ENCODE measurements around the gene DNAH5.

DNAH5 gene

DNA sequence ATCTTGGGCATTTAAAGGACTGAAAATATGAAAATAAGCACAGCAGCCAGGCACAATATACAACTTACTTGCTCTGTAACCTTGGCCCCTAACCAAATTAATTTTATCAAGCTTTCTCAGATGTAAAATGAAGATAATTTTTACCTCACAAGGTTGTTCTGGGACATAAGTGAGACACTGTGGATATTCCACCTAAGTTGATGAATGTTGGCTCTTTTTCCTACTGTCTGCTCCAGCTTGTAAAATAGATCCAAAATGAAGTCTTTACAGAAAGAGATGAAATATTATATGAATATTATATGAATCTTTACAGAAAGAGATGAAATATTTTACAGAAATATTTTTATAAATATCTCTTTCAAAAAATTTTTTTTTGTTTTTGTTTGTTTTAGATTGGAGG, 270.1 kb downstream of the DNAH5 start:
- no peak overlapping the region for H3K4me3 ChIP-seq (ENCODE audit: low read length)
- no peaks in the 10 kb centered on the region for H3K9me3 ChIP-seq (ENCODE audit: control insufficient read depth, low read length)
- H3K9ac ChIP-seq (ENCODE audit: low read length), result no peak overlapping the region
- H3K36me3 ChIP-seq (ENCODE audit: control insufficient read depth, insufficient read depth, low read length), result no peaks in the 10 kb centered on the region
- no peaks in the 10 kb centered on the region for H3K27me3 ChIP-seq (ENCODE audit: control insufficient read depth, insufficient read depth, low read length)
- no peaks in the 10 kb centered on the region for H3K4me1 ChIP-seq (ENCODE audit: control insufficient read depth, insufficient read depth, low read length)

DNA sequence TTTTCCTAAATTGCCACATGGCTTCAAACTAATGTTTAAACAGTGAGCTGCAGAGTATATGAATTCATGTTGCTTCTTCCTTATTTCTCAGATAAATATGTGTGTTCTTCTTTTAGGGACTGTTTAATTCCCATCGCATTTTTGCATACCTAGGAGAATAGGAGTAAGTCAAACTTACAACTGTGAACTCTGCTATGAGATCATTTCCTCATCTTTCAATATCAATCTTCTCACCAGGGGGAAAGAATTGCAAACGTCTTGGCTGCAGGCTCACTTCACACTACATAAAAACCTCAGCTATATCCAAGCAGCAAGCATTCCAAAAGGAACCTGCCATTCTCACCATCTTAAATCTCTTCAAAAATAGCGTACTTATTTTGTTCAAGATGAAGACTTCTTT, 271.0 kb downstream of the DNAH5 start:
- no peak overlapping the region for H3K9ac ChIP-seq (ENCODE audit: low read length)
- no peaks in the 10 kb centered on the region for H3K9me3 ChIP-seq (ENCODE audit: control insufficient read depth, low read length)
- H3K36me3 ChIP-seq (ENCODE audit: control insufficient read depth, insufficient read depth, low read length), result no peaks in the 10 kb centered on the region
- no peaks in the 10 kb centered on the region for H3K4me1 ChIP-seq (ENCODE audit: control insufficient read depth, insufficient read depth, low read length)
- H3K27me3 ChIP-seq (ENCODE audit: control insufficient read depth, insufficient read depth, low read length), result no peaks in the 10 kb centered on the region
- H3K4me3 ChIP-seq (ENCODE audit: low read length), result no peak overlapping the region

DNA sequence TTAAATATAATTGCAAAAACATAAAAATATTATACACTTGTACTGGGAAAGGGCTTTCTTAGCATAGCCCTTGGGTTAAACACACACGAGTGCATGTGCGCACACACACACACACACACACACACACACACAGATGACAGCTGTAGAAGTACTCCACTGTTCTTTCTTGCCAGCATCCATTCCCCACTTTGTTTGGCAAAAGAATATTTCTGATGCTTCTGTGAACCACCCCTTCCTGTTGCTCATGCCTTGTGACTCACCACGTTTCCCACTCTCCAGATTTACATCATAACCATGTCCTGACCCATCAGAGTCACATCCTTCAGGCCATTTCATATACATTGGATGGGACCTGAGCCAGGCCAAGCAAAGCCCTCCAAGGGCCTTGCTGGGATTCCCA, 280.1 kb downstream of the DNAH5 start:
- Histone ChIP-seq H3K27me3 (ENCODE audit: control insufficient read depth, insufficient read depth, low read length) (no peaks in the 10 kb centered on the region), H3K4me1 (ENCODE audit: control insufficient read depth, insufficient read depth, low read length) (no peaks in the 10 kb centered on the region), H3K36me3 (ENCODE audit: control insufficient read depth, insufficient read depth, low read length) (no peaks in the 10 kb centered on the region), H3K9me3 (ENCODE audit: control insufficient read depth, low read length) (no peaks in the 10 kb centered on the region), H3K4me3 (ENCODE audit: low read length) (no peak overlapping the region), H3K9ac (ENCODE audit: low read length) (no peak overlapping the region)

DNA sequence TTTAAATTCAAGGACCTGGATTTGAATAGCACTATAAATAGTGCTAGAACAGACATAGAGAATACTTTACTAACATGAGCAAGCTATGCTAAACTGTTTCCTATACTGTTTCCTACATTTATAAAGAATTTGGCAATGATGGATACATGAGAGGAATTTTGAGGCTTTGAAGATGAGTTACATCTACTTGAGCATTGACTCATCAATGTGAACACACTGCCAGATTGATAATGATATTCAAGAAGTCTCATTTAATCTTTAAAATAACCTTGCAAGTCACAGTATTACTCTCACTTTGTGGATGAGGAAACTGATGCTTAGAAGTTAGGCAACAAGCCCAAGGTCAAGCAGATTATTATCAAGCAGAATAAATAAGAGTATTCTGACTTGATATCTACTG, 281.9 kb downstream of the DNAH5 start:
- H3K36me3 ChIP-seq (ENCODE audit: control insufficient read depth, insufficient read depth, low read length), result no peaks in the 10 kb centered on the region
- H3K9me3 ChIP-seq (ENCODE audit: control insufficient read depth, low read length), result no peaks in the 10 kb centered on the region
- no peak overlapping the region for H3K9ac ChIP-seq (ENCODE audit: low read length)
- no peak overlapping the region for H3K4me3 ChIP-seq (ENCODE audit: low read length)
- no peaks in the 10 kb centered on the region for H3K27me3 ChIP-seq (ENCODE audit: control insufficient read depth, insufficient read depth, low read length)
- H3K4me1 ChIP-seq (ENCODE audit: control insufficient read depth, insufficient read depth, low read length), result no peaks in the 10 kb centered on the region

DNA sequence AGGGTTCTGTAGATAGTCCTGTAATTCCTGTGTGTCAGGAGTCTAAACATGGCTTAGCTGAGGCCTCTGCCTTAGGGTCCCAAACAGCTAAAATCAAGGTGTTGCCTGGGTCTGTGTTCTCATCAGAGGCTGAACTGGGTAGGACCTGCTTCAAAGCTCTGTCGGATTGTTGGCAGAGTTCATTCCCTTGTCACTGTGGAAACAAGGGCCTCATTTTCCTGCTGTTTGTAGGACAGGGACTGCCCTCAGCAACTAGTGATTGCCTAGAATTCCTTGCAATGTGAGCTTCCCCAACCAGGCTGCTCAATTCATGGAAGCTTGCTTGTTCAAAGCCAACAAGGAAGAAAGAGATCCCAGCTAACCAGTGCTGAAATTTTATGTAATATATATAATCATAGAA, 283.2 kb downstream of the DNAH5 start:
- H3K9me3 ChIP-seq (ENCODE audit: control insufficient read depth, low read length), result no peaks in the 10 kb centered on the region
- no peaks in the 10 kb centered on the region for H3K27me3 ChIP-seq (ENCODE audit: control insufficient read depth, insufficient read depth, low read length)
- H3K4me3 ChIP-seq (ENCODE audit: low read length), result no peak overlapping the region
- H3K9ac ChIP-seq (ENCODE audit: low read length), result no peak overlapping the region
- no peaks in the 10 kb centered on the region for H3K36me3 ChIP-seq (ENCODE audit: control insufficient read depth, insufficient read depth, low read length)
- no peaks in the 10 kb centered on the region for H3K4me1 ChIP-seq (ENCODE audit: control insufficient read depth, insufficient read depth, low read length)

DNA sequence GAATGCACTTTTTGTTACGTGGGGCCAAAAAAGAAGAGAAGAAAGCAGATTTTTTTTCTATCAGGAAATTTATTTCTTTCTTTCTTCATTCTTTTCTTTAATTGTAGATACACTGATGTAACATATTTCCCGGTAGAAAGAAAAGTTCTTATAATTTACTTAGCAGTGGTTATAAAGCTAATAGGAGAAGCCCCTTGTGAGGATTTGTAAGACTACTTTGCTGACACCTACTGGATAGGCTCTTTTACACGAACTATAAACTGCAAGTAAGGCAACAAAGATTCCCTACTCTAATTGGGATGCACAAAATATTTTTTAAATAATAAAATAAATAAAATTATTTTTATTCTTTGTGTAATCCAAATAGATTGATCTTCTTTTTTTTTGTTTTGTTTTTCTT, 284.4 kb downstream of the DNAH5 start:
- no peaks in the 10 kb centered on the region for H3K9me3 ChIP-seq (ENCODE audit: control insufficient read depth, low read length)
- H3K27me3 ChIP-seq (ENCODE audit: control insufficient read depth, insufficient read depth, low read length), result no peaks in the 10 kb centered on the region
- no peak overlapping the region for H3K4me3 ChIP-seq (ENCODE audit: low read length)
- no peak overlapping the region for H3K9ac ChIP-seq (ENCODE audit: low read length)
- no peaks in the 10 kb centered on the region for H3K36me3 ChIP-seq (ENCODE audit: control insufficient read depth, insufficient read depth, low read length)
- H3K4me1 ChIP-seq (ENCODE audit: control insufficient read depth, insufficient read depth, low read length), result no peaks in the 10 kb centered on the region

DNA sequence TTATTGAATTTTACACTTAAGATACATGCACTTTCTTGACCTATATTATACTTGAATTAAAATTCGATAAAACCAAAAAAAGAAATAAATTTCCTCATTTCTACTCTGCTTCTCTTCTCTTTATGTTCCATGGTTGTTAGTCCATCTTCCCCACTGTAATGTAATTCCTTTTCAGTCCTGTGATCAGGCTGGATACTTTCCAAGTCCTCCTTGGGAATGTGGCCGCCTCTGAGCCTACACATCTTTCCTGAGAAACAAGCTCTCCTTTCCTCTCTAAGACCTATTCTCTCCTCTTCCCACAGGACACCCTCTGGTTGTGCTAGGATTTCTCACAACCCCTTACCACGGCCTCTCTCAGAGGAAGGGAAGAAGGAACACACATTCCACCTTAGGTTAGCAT, 285.1 kb downstream of the DNAH5 start:
- H3K4me3 ChIP-seq (ENCODE audit: low read length), result no peak overlapping the region
- H3K9ac ChIP-seq (ENCODE audit: low read length), result no peak overlapping the region
- H3K36me3 ChIP-seq (ENCODE audit: control insufficient read depth, insufficient read depth, low read length), result no peaks in the 10 kb centered on the region
- no peaks in the 10 kb centered on the region for H3K9me3 ChIP-seq (ENCODE audit: control insufficient read depth, low read length)
- H3K4me1 ChIP-seq (ENCODE audit: control insufficient read depth, insufficient read depth, low read length), result no peaks in the 10 kb centered on the region
- no peaks in the 10 kb centered on the region for H3K27me3 ChIP-seq (ENCODE audit: control insufficient read depth, insufficient read depth, low read length)

DNA sequence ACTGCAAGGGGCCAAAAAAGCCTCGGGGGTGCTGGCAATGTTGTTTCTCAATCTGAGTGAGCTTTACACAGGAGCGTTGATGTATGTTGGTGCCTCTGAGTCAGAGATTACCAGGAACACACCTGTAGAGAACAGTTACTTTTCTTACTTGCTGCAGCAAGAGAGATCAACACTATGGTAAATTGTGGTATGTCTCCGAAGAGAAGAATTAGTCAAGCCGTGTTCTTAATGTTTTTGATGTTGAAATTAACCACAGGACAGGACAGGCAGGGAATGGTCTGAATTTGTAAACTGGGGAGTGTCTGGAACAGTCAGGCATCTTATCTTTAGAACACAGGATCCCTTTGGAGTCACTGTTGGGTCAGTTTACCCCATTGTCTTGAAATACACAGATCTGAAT, 285.7 kb downstream of the DNAH5 start:
- H3K9me3 ChIP-seq (ENCODE audit: control insufficient read depth, low read length), result no peaks in the 10 kb centered on the region
- no peak overlapping the region for H3K4me3 ChIP-seq (ENCODE audit: low read length)
- H3K36me3 ChIP-seq (ENCODE audit: control insufficient read depth, insufficient read depth, low read length), result no peaks in the 10 kb centered on the region
- no peaks in the 10 kb centered on the region for H3K27me3 ChIP-seq (ENCODE audit: control insufficient read depth, insufficient read depth, low read length)
- H3K9ac ChIP-seq (ENCODE audit: low read length), result no peak overlapping the region
- no peaks in the 10 kb centered on the region for H3K4me1 ChIP-seq (ENCODE audit: control insufficient read depth, insufficient read depth, low read length)

DNA sequence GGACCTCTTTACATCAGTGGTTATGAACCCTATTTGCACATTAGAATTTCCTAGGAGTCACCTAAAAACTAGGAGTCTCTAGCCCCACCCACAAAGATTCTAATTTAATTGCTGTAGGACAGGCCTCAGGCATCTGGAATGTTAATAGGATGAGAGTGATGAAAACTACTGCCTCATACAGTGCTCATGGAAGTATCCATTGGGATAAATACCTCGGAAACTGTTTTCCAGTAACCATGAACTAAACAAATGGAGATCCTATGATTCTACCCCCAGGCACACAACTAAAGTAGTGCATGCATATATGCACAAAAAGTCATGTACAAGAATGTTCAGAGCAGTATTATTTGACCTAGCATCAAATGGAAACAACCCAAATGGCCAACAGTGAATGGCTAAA, 286.3 kb downstream of the DNAH5 start:
- Histone ChIP-seq H3K27me3 (ENCODE audit: control insufficient read depth, insufficient read depth, low read length) (no peaks in the 10 kb centered on the region), H3K9ac (ENCODE audit: low read length) (no peak overlapping the region), H3K9me3 (ENCODE audit: control insufficient read depth, low read length) (no peaks in the 10 kb centered on the region), H3K4me3 (ENCODE audit: low read length) (no peak overlapping the region), H3K36me3 (ENCODE audit: control insufficient read depth, insufficient read depth, low read length) (no peaks in the 10 kb centered on the region), H3K4me1 (ENCODE audit: control insufficient read depth, insufficient read depth, low read length) (no peaks in the 10 kb centered on the region)

DNA sequence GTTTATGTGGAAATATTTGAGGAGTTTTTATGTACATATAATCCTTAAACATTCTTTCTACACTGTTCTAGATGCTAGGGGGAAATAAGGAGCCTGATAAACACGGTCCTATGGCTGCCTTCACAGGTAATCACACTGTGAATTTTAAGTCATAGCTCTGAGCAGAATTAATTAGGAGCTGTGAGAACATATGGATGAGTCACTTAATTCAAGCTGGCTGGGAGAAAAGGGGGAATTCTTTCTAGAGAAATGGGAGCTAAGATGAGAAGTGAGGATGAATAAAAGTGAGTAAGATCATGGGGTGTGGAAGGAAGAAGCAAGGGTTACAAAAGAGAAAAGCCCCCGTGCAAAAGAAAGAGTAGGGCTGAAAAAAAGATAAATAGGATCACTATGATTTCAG, 290.8 kb downstream of the DNAH5 start:
- Histone ChIP-seq H3K9ac (ENCODE audit: low read length) (no peak overlapping the region), H3K36me3 (ENCODE audit: control insufficient read depth, insufficient read depth, low read length) (no peaks in the 10 kb centered on the region)

DNA sequence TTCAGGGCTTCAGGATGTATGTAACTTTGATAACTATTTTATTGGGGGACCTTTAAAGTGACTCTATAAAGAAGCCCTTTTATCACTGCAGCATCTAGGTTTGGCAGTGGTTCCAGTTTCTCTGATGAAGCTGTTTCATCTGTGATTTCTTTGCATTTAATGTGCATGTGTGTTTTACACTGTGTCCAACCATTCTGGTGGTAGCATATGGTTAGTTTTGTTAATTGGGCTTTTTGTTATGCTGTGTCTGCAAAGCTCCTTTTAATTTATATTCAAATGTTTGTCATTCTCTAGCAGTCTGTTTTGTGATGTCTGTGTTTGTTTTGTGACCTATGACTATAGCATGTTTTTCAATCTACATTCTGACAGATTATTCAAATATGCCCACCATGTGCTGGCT, 294.8 kb downstream of the DNAH5 start:
- H3K27me3 ChIP-seq (ENCODE audit: control insufficient read depth, insufficient read depth, low read length), result no peaks in the 10 kb centered on the region
- no peaks in the 10 kb centered on the region for H3K9me3 ChIP-seq (ENCODE audit: control insufficient read depth, low read length)
- H3K4me1 ChIP-seq (ENCODE audit: control insufficient read depth, insufficient read depth, low read length), result no peaks in the 10 kb centered on the region
- no peak overlapping the region for H3K9ac ChIP-seq (ENCODE audit: low read length)
- H3K4me3 ChIP-seq (ENCODE audit: low read length), result no peak overlapping the region
- H3K36me3 ChIP-seq (ENCODE audit: control insufficient read depth, insufficient read depth, low read length), result no peaks in the 10 kb centered on the region

More for the DNA sequence above, 290.8 kb downstream of the DNAH5 start:
- no peaks in the 10 kb centered on the region for H3K27me3 ChIP-seq (ENCODE audit: control insufficient read depth, insufficient read depth, low read length)
- H3K4me1 ChIP-seq (ENCODE audit: control insufficient read depth, insufficient read depth, low read length), result no peaks in the 10 kb centered on the region
- no peak overlapping the region for H3K4me3 ChIP-seq (ENCODE audit: low read length)
- H3K9me3 ChIP-seq (ENCODE audit: control insufficient read depth, low read length), result no peaks in the 10 kb centered on the region

DNA sequence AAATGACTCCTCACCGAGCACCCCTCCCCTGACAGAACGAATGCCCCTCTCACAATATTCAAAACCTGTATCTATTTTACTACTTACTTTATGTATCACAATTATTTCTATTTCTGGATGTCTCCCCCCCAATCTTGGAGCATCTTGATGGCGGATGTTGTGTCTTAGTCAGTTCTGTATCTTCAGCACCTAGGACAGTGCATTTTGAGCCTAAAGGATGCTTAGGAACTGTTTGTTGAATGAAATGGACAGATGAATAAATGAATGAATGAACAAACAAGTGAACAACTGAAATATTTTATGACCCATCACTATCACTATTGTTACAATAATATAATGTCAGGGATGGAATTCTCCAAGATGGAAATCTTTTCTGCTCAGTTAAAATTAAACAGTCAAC, 295.7 kb downstream of the DNAH5 start:
- no peaks in the 10 kb centered on the region for H3K9me3 ChIP-seq (ENCODE audit: control insufficient read depth, low read length)
- no peaks in the 10 kb centered on the region for H3K27me3 ChIP-seq (ENCODE audit: control insufficient read depth, insufficient read depth, low read length)
- H3K4me3 ChIP-seq (ENCODE audit: low read length), result no peak overlapping the region
- no peak overlapping the region for H3K9ac ChIP-seq (ENCODE audit: low read length)
- no peaks in the 10 kb centered on the region for H3K4me1 ChIP-seq (ENCODE audit: control insufficient read depth, insufficient read depth, low read length)
- H3K36me3 ChIP-seq (ENCODE audit: control insufficient read depth, insufficient read depth, low read length), result no peaks in the 10 kb centered on the region

DNA sequence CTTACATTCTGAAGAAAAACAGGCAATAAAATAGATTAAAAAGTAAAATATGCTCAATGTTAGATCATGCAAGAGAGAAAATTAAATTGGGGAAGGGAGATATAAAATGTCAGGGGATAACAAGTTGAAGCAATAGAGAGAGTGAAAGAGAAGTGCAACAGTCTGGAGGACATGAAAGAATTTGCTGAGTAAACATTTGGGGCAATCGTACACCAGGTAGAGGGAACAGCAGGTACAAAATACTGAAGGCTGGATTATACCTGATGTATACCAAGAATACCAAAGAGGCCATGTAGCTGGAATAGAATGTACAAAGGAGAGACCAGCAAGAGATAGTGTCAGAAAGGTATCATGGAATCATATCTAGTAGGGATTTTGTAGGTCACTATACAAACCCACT, 300.8 kb downstream of the DNAH5 start:
- Histone ChIP-seq H3K9ac (ENCODE audit: low read length) (no peak overlapping the region), H3K27me3 (ENCODE audit: control insufficient read depth, insufficient read depth, low read length) (no peaks in the 10 kb centered on the region), H3K36me3 (ENCODE audit: control insufficient read depth, insufficient read depth, low read length) (no peaks in the 10 kb centered on the region), H3K4me3 (ENCODE audit: low read length) (no peak overlapping the region), H3K4me1 (ENCODE audit: control insufficient read depth, insufficient read depth, low read length) (no peaks in the 10 kb centered on the region), H3K9me3 (ENCODE audit: control insufficient read depth, low read length) (no peaks in the 10 kb centered on the region)

All from mucosa of stomach (tissue), 1 donor.